B cell (primary cell): ENCODE measurements around the gene MRM2. TPM values are rescaled to one million over a fixed set of nuclear protein-coding genes. Genes with fewer than 3 reads are reported as not detected.

Experiments used
- ATAC-seq: fragments of 200-7000 bp; cut with Tn5 transposase; one replicate; pipeline ENCODE4 v1.10.0; 2021; ENCODE audit warnings: low read depth, mild to moderate bottlenecking, moderate number of reproducible peaks, moderate library complexity
- CTCF ChIA-PET: fragments of 350-600 bp; sonication (Branson Sonifier 250); formaldehyde crosslinking; loops from one replicate; lab custom pipeline; 2021; ENCODE audit warnings: antibody characterized with exemption, inconsistent platforms; lab: Charles Lee
- POLR2A ChIA-PET: fragments of 350-600 bp; sonication (Branson Sonifier 250); formaldehyde crosslinking; loops from one replicate; lab custom pipeline; 2021; ENCODE audit warnings: antibody characterized with exemption; lab: Charles Lee
- DNase-seq: peaks from one replicate; pipeline ENCODE4 v3.0.0; 2013
- H2AFZ ChIP-seq: 2 replicates; pipeline ENCODE4 v1.6.1; 2012; ENCODE audit warnings: mild to moderate bottlenecking, low read depth, low read length; ENCODE audit not compliant: insufficient read depth, poor library complexity, severe bottlenecking
- H3K27ac ChIP-seq, 2 donors: 1 replicate in 1 of 2; 2 replicates in 1 of 2; pipeline ENCODE4 v1.5.1; 2012 to 2013; ENCODE audit warnings: low read length in 2 of 2, mild to moderate bottlenecking in 2 of 2, moderate library complexity in 1 of 2
- H3K27me3 ChIP-seq, 4 experiments: fragments of 200-600 bp in 1 of 4; sonication (generic) in 1 of 4; replicated peaks in 1 of 4; 1 replicate in 2 of 4; 2 replicates in 2 of 4; pipeline versions ENCODE4 v1.6.1 to v1.7.0; 2013 to 2016; ENCODE audit warnings: low read length in 3 of 4, mild to moderate bottlenecking in 2 of 4, mixed read lengths in 1 of 4, moderate library complexity in 1 of 4; ENCODE audit not compliant: insufficient read depth in 4 of 4, control insufficient read depth in 3 of 4; ENCODE audit errors: control extremely low read depth in 1 of 4
- H3K36me3 ChIP-seq, 2 experiments: replicated peaks in 1 of 2; 1 replicate in 1 of 2; 2 replicates in 1 of 2; pipeline versions ENCODE4 v1.6.1 to v1.7.1; 2013; ENCODE audit warnings: low read length in 1 of 2; ENCODE audit not compliant: insufficient read depth in 2 of 2, control insufficient read depth in 1 of 2; ENCODE audit errors: control extremely low read depth in 1 of 2, extremely low read depth in 1 of 2
- H3K4me1 ChIP-seq, 2 donors: fragments of 200-600 bp in 1 of 2; sonication (generic) in 1 of 2; 1 replicate in 1 of 2; 2 replicates in 1 of 2; pipeline versions ENCODE4 v1.5.1 to v1.6.1; 2013 to 2017; ENCODE audit warnings: low read length in 2 of 2; ENCODE audit not compliant: control insufficient read depth in 2 of 2, insufficient read depth in 2 of 2
- H3K4me2 ChIP-seq: replicated peaks from 2 replicates; pipeline ENCODE3; 2012; ENCODE audit warnings: mild to moderate bottlenecking, low read depth, low read length; ENCODE audit not compliant: poor library complexity, severe bottlenecking
- H3K4me3 ChIP-seq, 5 experiments: fragments of 200-600 bp in 1 of 5; sonication (generic) in 1 of 5; 1 replicate in 3 of 5; 2 replicates in 2 of 5; pipeline versions ENCODE4 v1.5.1 to v1.7.0; 2011 to 2016; ENCODE audit warnings: low read length in 4 of 5, mild to moderate bottlenecking in 4 of 5, low read depth in 2 of 5, control low read depth in 1 of 5, moderate library complexity in 1 of 5; ENCODE audit not compliant: insufficient read depth in 1 of 5; ENCODE audit errors: control extremely low read depth in 1 of 5, extremely low read depth in 1 of 5
- H3K79me2 ChIP-seq: fragments of 200-600 bp; sonication (generic); one replicate; pipeline ENCODE4 v1.6.0; 2016; ENCODE audit warnings: low read length; ENCODE audit not compliant: control insufficient read depth, insufficient read depth
- H3K9ac ChIP-seq: fragments of 200-600 bp; sonication (generic); 2 replicates; pipeline ENCODE4 v1.6.1; 2017; ENCODE audit warnings: mild to moderate bottlenecking, low read length, moderate library complexity
- H3K9me3 ChIP-seq, 3 donors: one replicate each; pipeline versions ENCODE4 v1.6.1 to v1.7.1; 2013; ENCODE audit warnings: low read length in 2 of 3; ENCODE audit not compliant: control insufficient read depth in 2 of 3, insufficient read depth in 1 of 3; ENCODE audit errors: control extremely low read depth in 1 of 3
- H4K20me1 ChIP-seq: 2 replicates; pipeline ENCODE4 v1.6.0; 2012; ENCODE audit warnings: mild to moderate bottlenecking, low read length; ENCODE audit not compliant: insufficient read depth, control insufficient read depth, poor library complexity, severe bottlenecking
- H3K27ac Mint-ChIP-seq: one replicate; pipeline ENCODE4 v1.8.0; 2021; ENCODE audit warnings: mixed read lengths
- H3K27me3 Mint-ChIP-seq: one replicate; pipeline ENCODE4 v1.8.0; 2021; ENCODE audit warnings: mixed read lengths
- H3K4me1 Mint-ChIP-seq: one replicate; pipeline ENCODE4 v1.8.0; 2021; ENCODE audit warnings: mixed read lengths
- H3K4me3 Mint-ChIP-seq: one replicate; pipeline ENCODE4 v1.8.0; 2021; ENCODE audit warnings: mixed read lengths
- H3K9me3 Mint-ChIP-seq: one replicate; pipeline ENCODE4 v1.8.0; 2022; ENCODE audit warnings: mixed read lengths; ENCODE audit not compliant: insufficient read depth
- CTCF ChIP-seq: fragments of 200-600 bp; IDR thresholded peaks from one replicate; pipeline ENCODE4 v1.8.0; 2022; ENCODE audit warnings: antibody characterized with exemption, mild to moderate bottlenecking
- EZH2 ChIP-seq: IDR thresholded peaks from 2 replicates; pipeline ENCODE4 v1.6.1; 2012; ENCODE audit warnings: borderline replicate concordance, low read depth, mild to moderate bottlenecking, moderate library complexity, low read length; ENCODE audit not compliant: insufficient read depth, poor library complexity, severe bottlenecking
- WGBS: methylation state at CpG from one replicate; pipeline ENCODE4 v1.1.5; 2013; ENCODE audit warnings: missing lambda C conversion rate; ENCODE audit not compliant: insufficient coverage; 5-methylcytosine and 5-hydroxymethylcytosine counted together
- intact Hi-C: fragments of 100-400 bp; cut with micrococcal nuclease; formaldehyde crosslinking; loops from one replicate; pipeline ENCODE4 v1.10.0; 2022
- polyA plus RNA-seq: library from polyadenylated mRNA; depleted of rRNA; stranded (reverse); fragments of >200 nt; gene quantifications from 2 replicates; pipeline ENCODE4 v1.2.3, GENCODE V29; 2012
- total RNA-seq, 2 donors: library from RNA; stranded (reverse); fragments of 120-200 nt in 1 of 2; gene quantifications; 1 replicate in 1 of 2; 2 replicates in 1 of 2; pipeline versions ENCODE4 v1.2.3 to v1.2.4, GENCODE V29; 2013 to 2022

Gene MRM2
- total and polyA plus RNA-seq, 2 donors (not counting 1 experiment from before 2014, with no cell fraction given) = 9.2 to 29.0 TPM

- Histone ChIP-seq H3K36me3 (peaks cover 0 to 39% of the 10 kb centered on the region in 2 experiments), H3K27me3 (no peaks in the 10 kb centered on the region), H3K79me2 (no peaks in the 10 kb centered on the region), H3K9ac (no peak overlapping the region), H3K27ac (no peak overlapping the region), H3K4me2 (no peak overlapping the region), H3K4me1 (peaks cover 0 to 5% of the 10 kb centered on the region in 2 donors), H2AFZ (peak overlapping the region; percentile 21), H3K9me3 (peaks cover 0 to 4% (median 0%) of the 10 kb centered on the region in 3 donors), H4K20me1 (no peaks in the 10 kb centered on the region), H3K4me3 (no peak overlapping the region)
- POLR2A ChIA-PET = no interaction called here
- ATAC-seq (peak; percentile 75), DNase-seq (peak; percentile 74)
- TF ChIP-seq CTCF = peak; percentile 71
- no peak for TF ChIP-seq EZH2
- 71% methylated on average over 21 of the region's 21 CpGs for WGBS
- Mint-ChIP-seq H3K4me1 (peaks cover 9% of the 10 kb centered on the region), H3K9me3 (no peaks in the 10 kb centered on the region), H3K4me3 (no peak overlapping the region), H3K27ac (peak overlapping the region; percentile 7), H3K27me3 (no peaks in the 10 kb centered on the region)
- CTCF ChIA-PET = interaction anchor here (0.5 to 3.7 kb wide), 13 partner anchors 11 to 630 kb away, joined by 3 to 21 read pairs (median 4); partner anchors contain the start of gene EIF3B
- intact Hi-C loops = loop anchor here (1.0 kb wide), 2 partner anchors 109 to 630 kb away; no protein-coding TSS in a partner anchor
Observed at GRCh38 chr7:2209146-2209960, 32.7 kb downstream of the MRM2 start.

GRCh38 chr7:2208712-2209111 is 33.3 kb downstream of the MRM2 start:
- ATAC-seq (no peak), DNase-seq (no peak)
- no peaks in the 10 kb centered on the region for H3K27me3 Mint-ChIP-seq
- Histone ChIP-seq H2AFZ (no peak overlapping the region), H3K79me2 (no peaks in the 10 kb centered on the region), H3K4me1 (peaks cover 0 to 10% of the 10 kb centered on the region in 2 donors), H3K9me3 (peaks cover 0 to 4% (median 0%) of the 10 kb centered on the region in 3 donors), H3K9ac (no peak overlapping the region), H3K27me3 (no peaks in the 10 kb centered on the region), H4K20me1 (no peaks in the 10 kb centered on the region), H3K36me3 (peaks cover 0 to 33% of the 10 kb centered on the region in 2 experiments), H3K4me3 (no peak overlapping the region), H3K4me2 (no peak overlapping the region), H3K27ac (no peak overlapping the region)
- H3K4me3 Mint-ChIP-seq = no peak overlapping the region
- 97% methylated on average over 16 of the region's 16 CpGs for WGBS
- no peak overlapping the region for H3K27ac Mint-ChIP-seq
- no peaks in the 10 kb centered on the region for H3K9me3 Mint-ChIP-seq
- intact Hi-C loops = loop anchor here (1.0 kb wide), 2 partner anchors 108 to 629 kb away; no protein-coding TSS in a partner anchor
- no peak for TF ChIP-seq EZH2
- no peak for TF ChIP-seq CTCF
- ChIA-PET CTCF (interaction anchor here (1.0 to 3.7 kb wide), 8 partner anchors 28 to 630 kb away, joined by 3 to 21 read pairs (median 6); partner anchors contain the start of gene EIF3B), POLR2A (no interaction called here)
- peaks cover 15% of the 10 kb centered on the region for H3K4me1 Mint-ChIP-seq
